Retinal pigment epithelial cell (primary cell): Measurements from ENCODE around the gene NR1I3.
A peak's percentile ranks its signal among the peaks of the same experiment; 100 is the strongest.
"Not testable (repeated sequence)": the region's sequence is repeated elsewhere in the genome, so short reads cannot be mapped to it uniquely, and the experiment has no call there.

ENCODE experiments used
- DNase-seq: peaks from one replicate; pipeline ENCODE4 v3.0.0-alpha.2; 2010; ENCODE audit warnings: low read depth
- H3K4me3 ChIP-seq: 2 replicates; pipeline ENCODE4 v1.5.1; 2011; ENCODE audit warnings: mild to moderate bottlenecking, low read length, control low read depth, moderate library complexity
- TF ChIP-seq, protein P1 (sequence below): conservative IDR thresholded peaks from 2 replicates; pipeline ENCODE4 v1.5.1; 2011; ENCODE audit warnings: low read depth, low read length, control low read depth, inconsistent platforms

The NR1I3 gene

DNA sequence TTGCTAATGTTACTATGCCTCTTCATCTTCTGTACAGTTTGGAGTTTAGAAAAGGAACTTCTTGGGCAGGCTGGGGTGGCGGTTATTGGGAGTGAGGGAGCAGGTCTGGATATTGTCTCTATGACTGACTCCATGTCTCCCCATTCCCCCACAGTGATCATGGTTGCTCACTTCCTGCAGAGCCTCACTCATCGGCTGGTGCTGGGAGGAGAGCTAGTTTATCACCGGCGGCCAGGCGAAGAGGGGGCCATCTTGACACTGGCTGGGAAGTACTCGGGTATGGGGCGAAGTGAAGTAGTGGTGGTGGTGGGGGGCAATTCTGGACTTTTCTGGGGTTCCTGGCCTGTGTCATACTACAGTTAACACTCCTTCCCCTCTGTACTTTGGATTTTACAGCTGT is 10.0 kb downstream of the NR1I3 start:
- H3K4me3 ChIP-seq, result no peak overlapping the region
- DNase-seq, result no peak
- TF ChIP-seq, protein P1, sequence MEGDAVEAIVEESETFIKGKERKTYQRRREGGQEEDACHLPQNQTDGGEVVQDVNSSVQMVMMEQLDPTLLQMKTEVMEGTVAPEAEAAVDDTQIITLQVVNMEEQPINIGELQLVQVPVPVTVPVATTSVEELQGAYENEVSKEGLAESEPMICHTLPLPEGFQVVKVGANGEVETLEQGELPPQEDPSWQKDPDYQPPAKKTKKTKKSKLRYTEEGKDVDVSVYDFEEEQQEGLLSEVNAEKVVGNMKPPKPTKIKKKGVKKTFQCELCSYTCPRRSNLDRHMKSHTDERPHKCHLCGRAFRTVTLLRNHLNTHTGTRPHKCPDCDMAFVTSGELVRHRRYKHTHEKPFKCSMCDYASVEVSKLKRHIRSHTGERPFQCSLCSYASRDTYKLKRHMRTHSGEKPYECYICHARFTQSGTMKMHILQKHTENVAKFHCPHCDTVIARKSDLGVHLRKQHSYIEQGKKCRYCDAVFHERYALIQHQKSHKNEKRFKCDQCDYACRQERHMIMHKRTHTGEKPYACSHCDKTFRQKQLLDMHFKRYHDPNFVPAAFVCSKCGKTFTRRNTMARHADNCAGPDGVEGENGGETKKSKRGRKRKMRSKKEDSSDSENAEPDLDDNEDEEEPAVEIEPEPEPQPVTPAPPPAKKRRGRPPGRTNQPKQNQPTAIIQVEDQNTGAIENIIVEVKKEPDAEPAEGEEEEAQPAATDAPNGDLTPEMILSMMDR, result no peak

DNA sequence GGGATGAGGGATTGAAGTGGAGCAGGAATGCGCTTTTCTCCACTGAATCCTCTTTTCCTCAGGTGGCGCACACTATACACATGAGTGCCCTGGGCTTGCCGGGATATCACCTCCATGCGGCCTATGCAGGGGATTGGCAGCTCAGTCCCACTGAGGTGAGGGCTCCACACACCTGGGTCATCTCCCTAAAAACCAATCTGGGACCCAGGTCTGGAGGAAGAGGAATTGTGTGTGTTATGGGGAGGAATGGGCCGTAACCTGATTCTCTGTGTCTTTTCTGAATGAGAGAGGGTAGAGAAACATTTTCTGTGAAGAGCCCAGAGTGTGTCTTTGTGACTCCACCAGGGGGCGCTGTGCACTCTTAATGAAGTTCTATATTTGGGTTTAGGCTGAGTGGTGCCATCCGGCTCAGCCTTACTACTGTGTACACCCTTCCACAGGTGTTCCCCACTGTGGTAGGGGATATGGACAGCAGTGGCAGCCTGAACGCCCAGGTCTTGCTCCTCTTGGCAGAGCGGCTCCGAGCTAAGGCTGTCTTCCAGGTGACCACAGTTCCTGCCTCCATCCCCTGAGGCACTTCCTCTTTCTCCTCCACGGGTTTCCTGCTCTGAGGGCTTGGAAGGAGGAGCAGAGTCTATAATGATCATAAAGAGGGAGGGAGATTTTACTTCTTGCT is 10.7 kb downstream of the NR1I3 start:
- DNase-seq, result no peak
- H3K4me3 ChIP-seq, result peak overlapping the region; percentile 5
- TF ChIP-seq, protein P1, result peak; percentile 83

DNA sequence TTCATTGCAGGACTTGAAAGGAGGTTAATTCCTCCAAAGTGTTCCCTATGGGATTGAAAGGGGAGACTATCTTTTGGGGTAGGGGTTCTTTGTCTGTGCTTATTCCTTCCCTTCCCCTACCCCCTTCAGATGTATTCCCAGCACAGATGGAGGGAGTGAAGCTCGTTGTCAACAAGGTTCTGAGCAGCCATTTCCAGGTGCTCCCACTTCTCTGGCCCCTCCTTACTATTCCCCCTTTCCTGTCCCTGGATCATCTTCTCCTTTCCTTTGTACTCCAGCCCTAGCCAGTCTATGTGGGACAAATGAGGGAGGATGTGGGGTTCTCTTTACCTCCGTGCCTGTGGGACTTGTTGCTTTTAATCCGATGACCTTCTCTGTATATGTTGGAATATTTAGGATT is 11.2 kb downstream of the NR1I3 start:
- no peak for DNase-seq
- peak overlapping the region; percentile 95 for H3K4me3 ChIP-seq
- TF ChIP-seq, protein P1, result no peak

DNA sequence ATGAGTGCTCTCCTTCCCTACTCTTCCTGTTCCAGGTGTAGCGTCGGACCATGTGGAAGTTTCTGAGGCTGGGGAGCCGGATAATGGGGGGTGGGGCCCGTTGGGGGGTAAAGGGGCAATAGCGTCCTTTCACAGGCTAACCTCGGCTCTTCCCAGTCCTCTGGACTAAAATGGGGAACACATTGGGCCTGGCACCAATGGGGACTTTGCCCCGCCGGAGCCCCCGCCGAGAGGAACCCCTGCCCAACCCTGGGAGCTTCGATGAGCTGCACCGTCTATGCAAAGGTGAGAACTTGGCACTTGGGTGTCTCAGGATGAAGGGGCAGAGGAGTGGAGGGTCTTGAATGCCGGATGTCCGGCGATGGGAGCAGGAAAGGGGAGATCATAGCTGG is 11.7 kb downstream of the NR1I3 start:
- TF ChIP-seq, protein P1, result no peak
- DNase-seq, result no peak
- H3K4me3 ChIP-seq, result peak overlapping the region; percentile 95

DNA sequence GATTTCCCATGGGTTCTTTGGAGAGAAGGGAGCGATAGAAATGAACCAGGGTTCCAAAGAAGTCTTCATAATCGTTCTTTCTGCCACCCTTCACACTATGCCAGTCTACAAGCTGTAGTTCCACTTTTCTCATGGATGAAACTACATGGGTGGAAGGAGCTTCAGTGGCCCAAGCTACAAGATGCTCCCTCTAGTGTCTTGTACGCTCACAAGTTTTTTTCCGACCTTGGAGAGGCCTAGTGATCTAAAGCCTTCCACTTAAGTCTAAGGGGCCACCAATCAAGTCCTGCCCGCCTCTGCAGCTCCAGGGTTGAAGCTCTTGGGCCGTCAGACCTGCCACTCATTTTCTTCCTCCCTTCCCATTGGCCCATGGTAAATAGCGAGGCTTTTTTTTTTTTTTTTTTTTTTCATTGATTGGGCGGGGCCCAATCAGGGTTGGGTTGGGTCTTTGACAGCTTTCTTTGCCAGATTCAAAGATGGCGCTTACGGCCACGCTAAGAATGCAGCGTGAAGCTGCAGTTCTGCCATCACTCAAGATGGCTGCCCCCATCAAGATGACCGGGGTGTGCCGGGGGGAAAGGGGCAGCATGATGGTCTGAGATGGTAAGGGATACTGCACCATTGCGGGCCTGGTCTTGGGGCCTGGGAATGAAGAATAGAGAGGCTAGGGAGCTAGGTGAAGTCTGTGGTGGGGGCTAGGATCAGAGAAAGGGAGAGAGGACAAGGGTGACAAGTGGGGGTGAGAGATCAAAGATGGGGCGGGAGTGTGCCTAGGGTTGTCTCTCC is 12.3 kb downstream of the NR1I3 start, which contains the start of gene TOMM40L:
TOMM40L (plus strand) TSS at position 527 of the 786 bp plus-strand sequence. CDS start 430 bp downstream, outside the sequence.
- TF ChIP-seq, protein P1, result peak; percentile 57
- H3K4me3 ChIP-seq, result peak within 1 kb of the TSS; percentile 95
- DNase-seq, result peak; percentile 95

DNA sequence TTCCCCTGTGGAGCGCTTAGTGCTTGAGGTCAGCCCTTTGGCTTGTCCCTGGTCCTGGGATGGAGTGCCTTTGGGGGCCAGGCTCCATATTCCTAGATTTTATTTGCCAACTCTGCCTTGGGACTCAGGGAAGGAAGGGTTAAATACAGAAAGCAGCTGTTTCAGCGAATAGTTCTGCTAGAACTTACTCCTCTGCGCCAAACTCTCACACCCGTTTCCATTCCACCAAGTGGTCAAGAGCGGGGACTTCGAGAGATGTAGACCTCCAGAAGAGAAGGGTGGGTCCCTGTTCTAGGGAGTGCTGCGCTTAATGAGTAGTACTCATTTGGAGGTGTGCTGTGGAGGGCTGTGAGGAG is 12.8 kb downstream of the NR1I3 start:
- TF ChIP-seq, protein P1, result no peak
- DNase-seq, result no peak
- no peak overlapping the region for H3K4me3 ChIP-seq

DNA sequence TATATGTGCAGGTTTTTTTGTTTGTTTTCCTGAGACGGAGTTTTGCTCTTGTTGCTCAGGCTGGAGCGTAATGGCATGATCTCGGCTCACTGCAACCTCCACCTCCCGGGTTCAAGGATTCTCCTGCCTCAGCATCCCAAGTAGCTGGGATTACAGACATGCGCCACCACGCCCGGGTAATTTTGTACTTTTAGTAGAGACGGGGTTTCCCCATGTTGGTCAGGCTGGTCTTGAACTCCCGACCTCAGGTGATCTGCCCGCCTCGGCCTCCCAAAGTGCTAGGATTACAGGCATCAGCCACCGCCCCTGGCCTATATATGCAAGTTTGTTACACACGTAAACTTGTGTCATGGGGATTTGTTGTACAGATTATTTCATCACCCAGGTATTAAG is 13.3 kb downstream of the NR1I3 start:
- DNase-seq, H3K4me3 ChIP-seq: not testable (repeated sequence)
